Measurements from ENCODE around the gene FLNA.
"Not testable (repeated sequence)": the region's sequence is repeated elsewhere in the genome, so short reads cannot be mapped to it uniquely, and the experiment has no call there.

The FLNA gene

GRCh38 chrX:154304846-154305245 lies 69.6 kb downstream of the FLNA start:
- H3K4me3 ChIP-seq (ENCODE audit: low read depth, low read length): no peak overlapping the region
- DNase-seq (ENCODE audit: low read depth): no peak
- TF ChIP-seq, protein P1, sequence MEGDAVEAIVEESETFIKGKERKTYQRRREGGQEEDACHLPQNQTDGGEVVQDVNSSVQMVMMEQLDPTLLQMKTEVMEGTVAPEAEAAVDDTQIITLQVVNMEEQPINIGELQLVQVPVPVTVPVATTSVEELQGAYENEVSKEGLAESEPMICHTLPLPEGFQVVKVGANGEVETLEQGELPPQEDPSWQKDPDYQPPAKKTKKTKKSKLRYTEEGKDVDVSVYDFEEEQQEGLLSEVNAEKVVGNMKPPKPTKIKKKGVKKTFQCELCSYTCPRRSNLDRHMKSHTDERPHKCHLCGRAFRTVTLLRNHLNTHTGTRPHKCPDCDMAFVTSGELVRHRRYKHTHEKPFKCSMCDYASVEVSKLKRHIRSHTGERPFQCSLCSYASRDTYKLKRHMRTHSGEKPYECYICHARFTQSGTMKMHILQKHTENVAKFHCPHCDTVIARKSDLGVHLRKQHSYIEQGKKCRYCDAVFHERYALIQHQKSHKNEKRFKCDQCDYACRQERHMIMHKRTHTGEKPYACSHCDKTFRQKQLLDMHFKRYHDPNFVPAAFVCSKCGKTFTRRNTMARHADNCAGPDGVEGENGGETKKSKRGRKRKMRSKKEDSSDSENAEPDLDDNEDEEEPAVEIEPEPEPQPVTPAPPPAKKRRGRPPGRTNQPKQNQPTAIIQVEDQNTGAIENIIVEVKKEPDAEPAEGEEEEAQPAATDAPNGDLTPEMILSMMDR (IDR thresholded peaks at IDR 0.05; ENCODE audit: low read depth, low read length): no peak
- TF ChIP-seq MAX (IDR thresholded peaks at IDR 0.05; ENCODE audit: low read depth, low read length): no peak
- TF ChIP-seq MYC (IDR thresholded peaks at IDR 0.05; ENCODE audit: low read depth, low read length): no peak
- TF ChIP-seq POLR2A (IDR thresholded peaks at IDR 0.05; ENCODE audit: extremely low read depth, insufficient read length): no peak

DNA sequence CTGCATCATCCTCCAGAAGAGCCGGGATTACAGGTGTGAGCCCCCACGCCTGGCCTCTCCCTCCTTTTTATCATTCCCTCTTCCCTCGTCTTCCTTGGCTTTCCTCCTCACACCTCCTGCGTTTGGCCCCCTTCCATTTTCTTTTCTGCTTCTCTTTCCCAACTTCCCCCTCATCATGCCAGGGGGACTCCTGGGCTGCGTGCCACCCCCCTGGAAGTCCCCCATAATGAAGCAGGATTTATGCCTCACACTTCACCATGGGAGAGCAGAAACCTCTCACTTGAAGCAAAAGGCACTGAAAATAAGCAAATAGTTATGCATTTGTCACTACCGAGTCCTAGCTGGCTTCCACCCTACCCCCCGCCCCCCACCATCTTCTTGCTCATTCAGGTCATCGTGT lies 71.0 kb downstream of the FLNA start:
- no peak overlapping the region for H3K4me3 ChIP-seq (ENCODE audit: low read depth, low read length)
- DNase-seq (ENCODE audit: low read depth): no peak
- TF ChIP-seq MYC (IDR thresholded peaks at IDR 0.05; ENCODE audit: low read depth, low read length) (no peak), POLR2A (IDR thresholded peaks at IDR 0.05; ENCODE audit: extremely low read depth, insufficient read length) (no peak), MAX (IDR thresholded peaks at IDR 0.05; ENCODE audit: low read depth, low read length) (no peak)
- TF ChIP-seq, protein P1 (IDR thresholded peaks at IDR 0.05; ENCODE audit: low read depth, low read length): no peak

DNA sequence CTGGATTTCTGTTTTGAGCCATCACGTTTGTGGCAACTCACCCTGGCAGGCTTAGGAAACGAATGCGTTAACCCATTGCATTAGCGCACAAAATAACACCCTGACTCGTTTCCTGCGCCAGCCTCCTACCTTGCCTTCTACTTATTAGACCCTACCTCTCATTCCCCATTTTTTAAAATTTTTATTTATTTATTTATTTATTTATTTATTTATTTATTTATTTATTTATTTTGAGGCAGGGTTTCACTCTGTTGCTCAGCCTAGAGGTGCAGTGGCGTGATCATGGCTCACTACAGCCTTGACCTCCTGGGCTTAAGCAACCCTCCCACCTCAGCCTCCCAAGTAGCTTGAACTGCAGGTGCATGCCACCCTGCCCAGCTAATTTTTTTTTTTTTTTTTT lies 71.4 kb downstream of the FLNA start:
- DNase-seq (ENCODE audit: low read depth); H3K4me3 ChIP-seq (ENCODE audit: low read depth, low read length): not testable (repeated sequence)

- TF ChIP-seq POLR2A (IDR thresholded peaks at IDR 0.05; ENCODE audit: extremely low read depth, insufficient read length) (no peak), MYC (IDR thresholded peaks at IDR 0.05; ENCODE audit: low read depth, low read length) (no peak), MAX (IDR thresholded peaks at IDR 0.05; ENCODE audit: low read depth, low read length) (no peak)
- TF ChIP-seq, protein P1 (IDR thresholded peaks at IDR 0.05; ENCODE audit: low read depth, low read length): no peak
- H3K4me3 ChIP-seq (ENCODE audit: low read depth, low read length): no peak overlapping the region
- DNase-seq (ENCODE audit: low read depth): peak; percentile 72
These were observed 73.6 kb downstream of the FLNA start for GRCh38 chrX:154300816-154301215.
